HEK293 (cell line): ENCODE data around the gene SLC51B.

Experiments
- CTCF ChIP-seq: fragments of 450-650 bp; formaldehyde crosslinking; IDR thresholded peaks from 2 replicates; pipeline ENCODE4 v1.5.1; 2016; ENCODE audit warnings: missing biosample characterization, missing genetic modification characterization
- GFI1B ChIP-seq: fragments of 450-650 bp; formaldehyde crosslinking; IDR thresholded peaks from 2 replicates; pipeline ENCODE4 v1.5.1; 2016; ENCODE audit warnings: missing biosample characterization, missing genetic modification characterization
- HOXD13 ChIP-seq: sonication (generic); formaldehyde crosslinking; IDR thresholded peaks from 2 replicates; pipeline ENCODE4 v1.8.0; 2022; ENCODE audit warnings: missing genetic modification reagents, borderline replicate concordance
- PRDM1 ChIP-seq: fragments of 450-650 bp; formaldehyde crosslinking; IDR thresholded peaks from 2 replicates; pipeline ENCODE4; 2016; ENCODE audit warnings: missing biosample characterization, missing genetic modification characterization
- PRDM4 ChIP-seq: fragments of 450-650 bp; formaldehyde crosslinking; IDR thresholded peaks from 2 replicates; pipeline ENCODE4 v1.5.1; 2017; ENCODE audit warnings: missing biosample characterization, missing genetic modification characterization
- REST ChIP-seq: fragments of 450-650 bp; formaldehyde crosslinking; IDR thresholded peaks from 2 replicates; pipeline ENCODE4 v1.5.1; 2016; ENCODE audit warnings: missing biosample characterization, missing genetic modification characterization
- SETDB1 ChIP-seq: IDR thresholded peaks from one replicate; pipeline ENCODE4 v1.6.1; 2017; ENCODE audit warnings: mild to moderate bottlenecking, low read length, moderate library complexity, mixed read lengths; ENCODE audit not compliant: insufficient read length
- TSHZ1 ChIP-seq: fragments of 450-650 bp; formaldehyde crosslinking; IDR thresholded peaks from 2 replicates; pipeline ENCODE4 v1.5.1; 2016; ENCODE audit warnings: missing biosample characterization, missing genetic modification characterization, borderline replicate concordance
- ZBTB1 ChIP-seq: fragments of 450-650 bp; formaldehyde crosslinking; IDR thresholded peaks from 2 replicates; pipeline ENCODE4 v1.5.1; 2016; ENCODE audit warnings: missing biosample characterization, missing genetic modification characterization
- ZBTB26 ChIP-seq: fragments of 450-650 bp; formaldehyde crosslinking; optimal IDR thresholded peaks from 2 replicates; pipeline ENCODE3; 2016; ENCODE audit warnings: missing biosample characterization, mild to moderate bottlenecking, missing genetic modification characterization
- ZNF146 ChIP-seq: fragments of 450-650 bp; formaldehyde crosslinking; IDR thresholded peaks from 2 replicates; pipeline ENCODE4 v1.5.1; 2016; ENCODE audit warnings: missing biosample characterization, missing genetic modification characterization
- ZNF148 ChIP-seq: fragments of 450-650 bp; formaldehyde crosslinking; IDR thresholded peaks from 2 replicates; pipeline ENCODE4 v1.5.0; 2017; ENCODE audit warnings: missing biosample characterization, missing genetic modification characterization, borderline replicate concordance

GRCh38 chr15:65087873-65088642, 42.9 kb downstream of the SLC51B start:
- TF ChIP-seq CTCF (tag by site-specific recombination) (no peak), ZBTB26 (no peak), PRDM1 (tag by site-specific recombination) (no peak), PRDM4 (tag by site-specific recombination) (no peak), SETDB1 (no peak), ZNF148 (tag by site-specific recombination) (no peak), HOXD13 (CRISPR knock-in tag) (no peak), ZNF146 (no peak), GFI1B (tag by site-specific recombination) (no peak), TSHZ1 (tag by site-specific recombination) (no peak), REST (no peak), ZBTB1 (tag by site-specific recombination) (no peak)
